IPS-NIHi7 (cell line): ENCODE results near the gene DNAH8.
"Not testable (repeated sequence)": the region's sequence is repeated elsewhere in the genome, so short reads cannot be mapped to it uniquely, and the experiment has no call there.

Experiments used
- DNase-seq: peaks from one replicate; pipeline ENCODE4 v3.0.0; 2012; ENCODE audit warnings: mixed read lengths; ENCODE audit errors: extremely low spot score

Gene DNAH8

DNA sequence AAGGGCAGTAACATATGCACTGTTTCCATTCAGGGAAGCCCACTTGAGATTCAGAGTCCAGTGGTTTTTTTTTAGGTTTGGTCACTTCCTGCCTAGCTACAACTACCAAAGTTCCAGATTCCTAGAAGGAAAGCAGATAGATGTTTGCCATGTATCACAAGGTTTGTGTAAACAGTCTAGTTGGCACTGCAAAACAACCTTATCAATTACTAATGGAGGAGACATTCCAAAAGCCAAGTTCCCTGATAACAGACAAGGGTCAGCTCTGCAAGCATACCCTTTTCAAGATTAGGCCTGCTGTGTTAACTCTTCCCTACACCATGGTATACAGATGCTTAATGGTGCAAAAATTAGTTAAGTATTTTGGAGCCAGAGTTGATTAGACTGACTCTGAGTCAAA is 192.2 kb downstream of the DNAH8 start:
- DNase-seq = no peak

GRCh38 chr6:38909015-38909730 is 194.1 kb downstream of the DNAH8 start:
- DNase-seq = no peak

DNA sequence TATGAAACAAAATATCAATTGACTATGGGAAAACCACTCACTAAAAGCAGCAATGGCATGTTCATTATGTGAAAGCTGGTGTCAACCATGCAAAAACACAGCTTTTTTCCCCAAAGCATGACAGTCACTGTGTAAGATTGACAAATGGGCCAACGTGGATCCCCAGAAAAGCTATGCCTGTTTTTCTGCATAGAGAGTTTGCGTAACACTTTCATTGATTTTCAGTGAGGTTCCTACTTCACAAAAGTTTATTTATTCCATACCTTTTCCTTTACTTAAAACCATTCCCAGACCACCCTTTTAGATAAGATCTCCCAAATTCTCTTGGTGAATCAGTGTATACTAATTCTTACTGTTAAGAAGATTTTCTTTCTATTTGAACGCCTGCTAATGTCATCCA is 195.1 kb downstream of the DNAH8 start:
- no peak for DNase-seq

DNA sequence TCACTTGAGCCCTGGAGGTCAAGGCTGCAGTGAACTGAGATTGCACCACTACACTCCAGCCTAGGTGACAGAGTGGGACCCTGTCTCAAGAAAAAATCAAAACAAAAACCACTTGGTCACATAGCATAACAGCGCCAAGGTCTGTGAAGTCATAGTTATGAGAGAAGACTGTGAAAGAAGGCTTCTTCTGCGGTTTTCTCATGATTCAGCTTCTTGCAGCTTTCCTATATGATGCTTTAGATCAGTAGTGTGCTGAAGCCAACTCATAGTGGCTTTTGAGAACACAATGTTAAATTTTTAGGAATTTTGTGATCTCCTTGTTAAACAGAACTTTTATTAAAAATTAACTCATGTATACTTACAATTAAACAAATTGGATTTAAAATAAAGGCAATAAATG is 197.3 kb downstream of the DNAH8 start:
- DNase-seq = no peak

- DNase-seq = no peak
Measured at GRCh38 chr6:38915205-38915925, 200.3 kb downstream of the DNAH8 start.

- not testable (repeated sequence) for DNase-seq
Measured at GRCh38 chr6:38921540-38921939, 206.4 kb downstream of the DNAH8 start.

DNA sequence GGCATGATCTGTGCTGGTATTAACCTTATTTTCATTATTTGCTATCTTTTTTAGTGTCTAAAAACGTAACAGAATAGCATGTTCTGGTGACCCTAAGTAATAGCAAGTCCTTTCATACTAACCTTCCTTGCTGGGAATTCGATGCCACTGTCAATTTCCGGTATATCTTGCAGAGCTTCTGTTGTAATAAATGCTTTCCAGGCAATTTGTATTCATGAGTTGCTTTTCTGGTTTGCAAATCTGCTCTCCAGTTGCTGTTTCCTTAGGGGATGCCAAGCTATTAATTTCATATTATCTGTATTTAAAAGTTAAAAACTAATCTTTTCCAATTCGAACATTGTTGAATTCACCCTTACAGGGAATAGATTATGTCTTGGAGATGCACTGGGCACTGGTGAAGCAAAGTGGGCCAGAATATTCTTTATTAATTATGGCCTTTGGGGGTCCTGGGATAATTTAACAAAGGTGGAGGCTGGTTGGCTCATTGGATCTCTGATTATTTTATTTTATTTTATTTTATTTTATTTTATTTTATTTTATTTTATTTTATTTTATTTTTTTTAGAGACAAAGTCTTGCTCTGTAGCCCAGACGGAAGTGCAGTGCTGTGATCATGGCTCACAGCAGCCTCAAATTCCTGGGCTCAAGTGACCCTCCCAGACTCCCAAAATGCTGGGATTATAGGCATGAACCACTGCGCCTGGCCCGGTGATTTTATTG is 209.8 kb downstream of the DNAH8 start:
- no peak for DNase-seq

GRCh38 chr6:38929560-38929959 is 214.4 kb downstream of the DNAH8 start:
- DNase-seq = no peak

- DNase-seq = no peak
Measured at GRCh38 chr6:38933426-38933825, 218.3 kb downstream of the DNAH8 start.

DNA sequence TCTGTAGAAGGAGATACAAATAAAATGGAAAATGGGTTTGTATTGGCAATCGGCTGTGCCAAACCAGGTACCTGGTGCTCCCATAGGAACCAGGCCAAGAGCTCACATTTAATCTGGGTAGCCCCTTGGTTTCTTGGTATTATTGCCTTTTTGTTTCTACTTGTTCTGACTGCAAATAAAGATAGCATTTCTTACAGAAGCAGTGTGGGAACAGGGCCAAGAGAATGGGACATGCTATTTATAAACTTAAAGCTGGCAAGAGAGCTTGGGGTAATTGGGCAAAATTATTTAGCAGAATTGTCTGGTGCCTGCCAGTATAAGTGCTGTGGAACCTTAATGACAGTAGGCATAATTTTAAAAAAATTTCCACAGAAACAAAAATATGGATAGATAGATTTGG is 219.9 kb downstream of the DNAH8 start:
- no peak for DNase-seq

DNA sequence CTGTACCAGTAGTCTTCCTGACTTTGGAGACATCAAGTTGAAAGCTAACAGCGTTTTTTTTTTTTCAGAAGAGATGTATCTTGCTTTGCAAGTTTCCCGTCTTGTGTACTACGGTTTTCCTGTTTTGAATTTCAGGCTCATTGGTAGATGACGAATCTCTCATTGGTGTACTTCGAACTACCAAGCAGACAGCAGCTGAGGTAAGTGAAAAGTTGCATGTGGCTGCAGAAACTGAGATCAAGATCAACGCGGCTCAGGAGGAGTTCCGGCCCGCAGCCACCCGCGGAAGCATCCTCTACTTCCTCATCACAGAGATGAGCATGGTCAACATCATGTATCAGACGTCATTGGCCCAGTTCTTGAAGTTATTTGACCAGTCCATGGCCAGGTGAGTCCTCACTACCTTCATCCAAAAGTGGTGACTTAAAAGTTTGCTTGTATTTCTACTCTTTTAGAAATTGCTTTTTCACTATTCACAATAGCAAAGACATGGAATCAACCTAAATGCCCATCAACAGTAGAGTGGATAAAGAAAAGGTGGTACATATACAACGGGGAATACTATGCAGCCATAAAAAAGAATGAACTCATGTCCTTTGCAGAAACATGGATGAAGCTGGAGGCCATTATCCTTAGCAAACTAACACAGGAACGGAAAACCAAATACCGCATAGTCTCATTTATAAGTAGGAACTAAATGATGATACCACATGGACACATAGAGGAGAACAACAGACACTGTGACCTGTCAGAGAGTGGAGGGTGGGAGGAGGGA is 222.9 kb downstream of the DNAH8 start:
- DNase-seq = no peak

GRCh38 chr6:38938741-38939140 is 223.6 kb downstream of the DNAH8 start:
- no peak for DNase-seq

DNA sequence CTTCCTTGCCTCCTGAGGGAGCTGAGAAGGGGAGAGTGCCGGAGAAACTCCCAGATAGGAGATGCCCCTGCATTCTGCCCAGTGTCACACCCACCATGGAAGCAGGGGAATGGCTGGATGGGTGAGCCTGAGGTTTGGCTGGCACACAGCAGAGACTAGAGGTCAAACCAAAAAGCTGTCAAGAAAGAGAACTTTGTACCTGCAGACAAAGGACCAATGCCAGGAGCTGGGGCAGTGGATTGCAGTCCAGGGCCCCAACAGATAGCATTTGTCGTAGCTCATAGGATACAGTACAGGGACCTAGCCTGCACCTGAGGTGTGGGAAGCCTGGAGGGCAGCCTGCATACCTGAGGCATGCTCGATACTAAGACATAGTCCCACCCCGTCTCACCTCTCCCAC is 227.3 kb downstream of the DNAH8 start:
- no peak for DNase-seq

DNA sequence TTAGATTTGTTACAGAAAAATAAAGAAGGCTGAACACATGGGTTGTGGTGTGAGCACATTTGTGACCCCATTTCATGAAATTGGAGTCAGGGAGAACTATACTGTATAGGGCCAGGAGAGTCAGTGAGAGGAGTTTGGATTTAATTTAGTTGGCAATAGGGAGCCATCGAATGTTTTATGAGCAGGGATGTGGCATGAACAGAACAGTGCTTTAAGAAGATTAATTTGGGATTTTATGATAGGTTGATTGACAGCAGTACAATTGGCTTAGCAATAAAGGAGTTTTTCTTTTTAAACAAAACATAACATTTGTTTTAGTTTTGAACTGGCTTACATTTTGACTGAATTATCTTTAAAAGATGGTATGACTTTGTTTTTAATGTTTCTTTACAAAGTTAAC is 227.9 kb downstream of the DNAH8 start:
- DNase-seq = no peak

DNA sequence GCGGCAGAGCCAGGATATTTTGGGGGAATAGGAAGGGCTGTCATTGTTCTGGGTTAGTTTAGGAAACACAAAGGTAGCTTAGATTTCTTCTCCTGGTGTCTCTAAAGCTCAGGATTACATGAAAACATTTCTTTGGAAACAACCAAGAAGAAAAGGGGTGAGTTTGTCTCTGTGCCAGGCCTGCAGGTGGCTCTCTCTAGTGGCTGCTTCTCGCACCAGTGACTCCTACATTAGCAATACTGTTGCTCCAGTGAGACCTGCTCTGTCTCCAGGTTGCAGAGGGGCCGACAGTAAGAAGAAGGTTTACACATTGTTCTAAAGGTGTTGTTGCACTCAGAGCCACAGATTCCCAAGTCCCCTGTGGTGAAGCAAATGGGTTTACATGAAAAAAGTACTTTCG is 228.9 kb downstream of the DNAH8 start:
- peak; percentile 48 for DNase-seq

GRCh38 chr6:38944655-38945279 is 229.7 kb downstream of the DNAH8 start:
- DNase-seq = no peak

DNA sequence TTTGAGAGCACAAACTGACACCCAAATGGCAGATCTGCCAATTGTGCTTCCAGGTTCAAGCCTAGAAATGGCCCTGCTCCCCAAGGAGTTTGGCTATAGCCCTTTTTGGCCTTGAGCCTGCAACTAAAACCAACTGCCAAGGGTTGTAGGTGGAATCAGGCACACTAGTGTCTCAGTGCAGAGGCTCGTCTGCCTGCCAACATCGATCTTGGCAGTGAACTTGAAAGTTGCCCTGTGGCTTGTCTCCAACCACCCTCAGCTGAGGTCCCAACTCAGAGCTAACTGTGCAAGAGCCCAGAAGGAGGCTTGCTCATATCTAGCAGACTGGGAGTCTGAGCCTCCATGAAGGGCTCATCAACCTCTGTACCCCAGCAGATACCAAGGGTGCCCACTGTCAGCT is 240.8 kb downstream of the DNAH8 start:
- DNase-seq = no peak

DNA sequence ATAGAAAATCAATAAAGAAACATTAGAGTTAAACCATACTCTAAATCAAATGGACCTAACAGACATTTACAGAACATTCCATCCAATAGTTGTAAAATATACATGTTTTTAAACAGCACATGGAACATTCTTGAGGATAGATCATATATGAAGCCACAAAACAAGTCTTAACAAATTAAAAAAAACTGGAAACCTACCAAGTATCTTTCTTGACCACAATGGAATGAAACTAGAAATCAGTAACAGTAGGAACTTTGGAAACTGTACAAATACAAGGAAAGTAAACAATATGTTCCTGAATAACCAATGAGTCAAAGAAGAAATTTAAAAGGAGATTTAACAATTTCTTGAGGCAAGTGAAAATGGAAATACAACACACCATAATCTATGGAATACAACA is 242.3 kb downstream of the DNAH8 start:
- no peak for DNase-seq

DNA sequence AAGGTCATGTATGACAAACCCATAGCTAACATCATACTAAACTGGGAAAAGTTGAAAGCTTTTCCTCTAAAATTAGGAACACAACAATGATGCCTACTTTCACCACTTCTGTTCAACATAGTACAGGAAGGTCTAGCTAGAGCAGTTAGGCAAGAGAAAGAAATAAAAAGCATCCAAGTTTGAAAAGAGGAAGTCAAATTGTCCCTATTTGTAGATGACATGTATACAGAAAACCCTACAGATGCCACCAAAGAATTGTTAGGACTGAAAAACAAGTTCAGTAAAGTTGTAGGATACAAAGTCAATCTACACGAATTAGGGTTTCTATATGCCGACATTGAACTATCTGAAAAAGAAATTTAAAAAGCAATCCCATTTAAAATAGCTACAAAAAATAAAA is 244.0 kb downstream of the DNAH8 start:
- DNase-seq = no peak

- DNase-seq = no peak
Measured at GRCh38 chr6:38968702-38969149, 253.6 kb downstream of the DNAH8 start.
